ENCODE results near the gene PLXDC1. TPM values are rescaled to one million over a fixed set of nuclear protein-coding genes. Genes with fewer than 3 reads are reported as not detected.

PLXDC1 gene
- total RNA-seq, 1 experiment from 2014 or later = not detected

Other genes starting within 250 kb of the PLXDC1 start
- not detected for gene FBXO47, start 184.2 kb downstream of the PLXDC1 start, total RNA-seq (2021; ENCODE audit: unreplicated experiment)
- gene ARL5C, start 14.5 kb upstream of the PLXDC1 start, total RNA-seq (2021; ENCODE audit: unreplicated experiment) = not detected
- 14.9 TPM for gene CACNB1, start 46.0 kb upstream of the PLXDC1 start, total RNA-seq (2021; ENCODE audit: unreplicated experiment)
- gene RPL19, start 48.6 kb upstream of the PLXDC1 start, total RNA-seq (2021; ENCODE audit: unreplicated experiment) = 971 TPM
- gene STAC2, start 74.3 kb upstream of the PLXDC1 start, total RNA-seq (2021; ENCODE audit: unreplicated experiment) = 0.08 TPM
- 9.9 TPM for gene FBXL20, start 250.0 kb upstream of the PLXDC1 start, total RNA-seq (2021; ENCODE audit: unreplicated experiment)

Data from Panc1 (cell line).